Karpas-422 (cell line): ENCODE measurements around the gene LCN10. TPM values are rescaled to one million over a fixed set of nuclear protein-coding genes. Genes with fewer than 3 reads are reported as not detected.
"Not testable (repeated sequence)": the region's sequence is repeated elsewhere in the genome, so short reads cannot be mapped to it uniquely, and the experiment has no call there.

Experiments used
- DNase-seq: peaks from one replicate; pipeline ENCODE4 v3.0.0-alpha.2; 2015
- H2AFZ ChIP-seq: fragments of 200-600 bp; sonication (generic); 2 replicates; pipeline ENCODE4 v1.6.1; 2014; ENCODE audit warnings: antibody characterized with exemption, low read length, mixed read lengths
- H3K27ac ChIP-seq: fragments of 200-600 bp; sonication (generic); 2 replicates; pipeline ENCODE4 v1.5.1; 2014; ENCODE audit warnings: mild to moderate bottlenecking, low read length, moderate library complexity
- H3K27me3 ChIP-seq: fragments of 200-600 bp; sonication (generic); 2 replicates; pipeline ENCODE4 v1.6.1; 2014; ENCODE audit warnings: low read length, mixed read lengths
- H3K36me3 ChIP-seq: fragments of 200-600 bp; sonication (generic); 2 replicates; pipeline ENCODE4 v1.6.1; 2014; ENCODE audit warnings: low read length, mixed read lengths; ENCODE audit not compliant: insufficient read depth
- H3K4me1 ChIP-seq: fragments of 200-600 bp; sonication (generic); 2 replicates; pipeline ENCODE4 v1.6.1; 2014; ENCODE audit warnings: mild to moderate bottlenecking, low read length, mixed read lengths
- H3K4me2 ChIP-seq: fragments of 200-600 bp; sonication (generic); 2 replicates; pipeline ENCODE4 v1.6.1; 2014; ENCODE audit warnings: low read length, low read depth, mild to moderate bottlenecking; ENCODE audit not compliant: poor library complexity, severe bottlenecking
- H3K4me3 ChIP-seq: fragments of 200-600 bp; sonication (generic); 2 replicates; pipeline ENCODE4 v1.5.1; 2014; ENCODE audit warnings: mild to moderate bottlenecking, antibody characterized with exemption, low read length, mixed read lengths
- H3K79me2 ChIP-seq: fragments of 200-600 bp; sonication (generic); 2 replicates; pipeline ENCODE4 v1.6.1; 2014; ENCODE audit warnings: mild to moderate bottlenecking, low read length, mixed read lengths
- H3K9ac ChIP-seq: fragments of 200-600 bp; sonication (generic); 2 replicates; pipeline ENCODE4 v1.6.0; 2014; ENCODE audit warnings: low read length
- H3K9me2 ChIP-seq: fragments of 200-600 bp; sonication (generic), shearing (Covaris generic); replicated peaks from 2 replicates; pipeline ENCODE4 v1.6.0; 2014; ENCODE audit warnings: mild to moderate bottlenecking, low read length, moderate library complexity; ENCODE audit not compliant: insufficient read depth
- H3K9me3 ChIP-seq: fragments of 300-700, 200-600 bp; sonication (generic); 2 replicates; pipeline ENCODE4 v1.6.1; 2014; ENCODE audit warnings: low read length, mixed read lengths
- H4K20me1 ChIP-seq: fragments of 200-600 bp; sonication (generic); 2 replicates; pipeline ENCODE4 v1.6.1; 2014; ENCODE audit warnings: mild to moderate bottlenecking, antibody characterized with exemption, low read length, low read depth; ENCODE audit not compliant: insufficient read depth
- total RNA-seq: library from RNA; depleted of rRNA; stranded (reverse); fragments of >200 nt; shearing (Covaris generic); gene quantifications from 2 replicates; pipeline ENCODE4 v1.2.3, GENCODE V29; 2014; ENCODE audit warnings: low replicate concordance

The LCN10 gene
- total RNA-seq, 1 experiment from 2014 or later: not detected

DNA sequence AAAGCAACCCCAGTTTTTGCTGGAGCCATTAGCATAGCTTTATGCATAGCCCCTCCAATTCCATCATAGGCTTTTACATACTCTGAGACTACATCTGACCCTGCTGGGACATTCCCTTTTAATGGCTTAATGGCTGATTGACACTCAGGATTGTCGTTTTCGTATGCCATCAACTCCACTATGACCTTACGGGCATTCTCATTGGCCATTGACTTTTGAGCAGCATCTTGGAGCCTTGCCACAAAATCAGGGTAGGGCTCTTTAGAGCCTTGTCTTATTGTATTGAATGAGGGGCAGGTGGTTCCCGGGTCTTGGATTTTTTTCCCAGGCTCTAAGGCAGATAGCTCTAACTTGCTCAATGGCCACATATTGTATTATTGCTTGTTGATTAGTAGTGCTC, 44.2 kb upstream of the LCN10 start:
- not testable (repeated sequence) for H2AFZ ChIP-seq, H3K27ac ChIP-seq, DNase-seq, H3K9me2 ChIP-seq, H3K9ac ChIP-seq, H3K9me3 ChIP-seq, H3K4me2 ChIP-seq, H3K4me3 ChIP-seq, H3K79me2 ChIP-seq, H4K20me1 ChIP-seq, H3K27me3 ChIP-seq, H3K36me3 ChIP-seq
- H3K4me1 ChIP-seq: peaks cover 18% of the 10 kb centered on the region

DNA sequence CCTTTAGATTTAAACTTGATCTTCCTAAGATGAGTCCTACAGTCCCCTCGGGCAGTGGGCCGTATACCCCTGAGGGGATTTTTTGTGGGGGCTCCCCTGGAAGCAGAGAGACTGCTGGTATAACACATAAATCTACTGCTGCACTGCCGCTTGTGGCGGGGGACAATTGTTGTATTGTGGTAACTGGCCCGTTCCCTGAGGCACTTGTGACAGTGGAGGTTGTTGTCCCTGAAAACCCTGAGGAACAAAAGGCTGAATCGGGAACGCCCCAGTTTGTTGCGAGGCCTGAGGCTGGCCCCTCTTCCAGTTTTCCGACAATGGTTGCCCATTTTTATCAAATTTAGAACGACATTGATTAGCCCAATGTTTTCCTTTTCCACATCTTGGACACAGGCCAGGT, 43.7 kb upstream of the LCN10 start:
- Histone ChIP-seq H3K9me3 (no peaks in the 10 kb centered on the region), H3K27ac (no peak overlapping the region), H3K4me1 (peaks cover 13% of the 10 kb centered on the region), H3K4me2 (no peak overlapping the region), H3K79me2 (no peaks in the 10 kb centered on the region), H2AFZ (no peak overlapping the region), H3K4me3 (no peak overlapping the region), H3K9me2 (no peaks in the 10 kb centered on the region), H3K27me3 (no peaks in the 10 kb centered on the region), H3K9ac (no peak overlapping the region), H3K36me3 (no peaks in the 10 kb centered on the region), H4K20me1 (no peaks in the 10 kb centered on the region)
- DNase-seq: no peak

DNA sequence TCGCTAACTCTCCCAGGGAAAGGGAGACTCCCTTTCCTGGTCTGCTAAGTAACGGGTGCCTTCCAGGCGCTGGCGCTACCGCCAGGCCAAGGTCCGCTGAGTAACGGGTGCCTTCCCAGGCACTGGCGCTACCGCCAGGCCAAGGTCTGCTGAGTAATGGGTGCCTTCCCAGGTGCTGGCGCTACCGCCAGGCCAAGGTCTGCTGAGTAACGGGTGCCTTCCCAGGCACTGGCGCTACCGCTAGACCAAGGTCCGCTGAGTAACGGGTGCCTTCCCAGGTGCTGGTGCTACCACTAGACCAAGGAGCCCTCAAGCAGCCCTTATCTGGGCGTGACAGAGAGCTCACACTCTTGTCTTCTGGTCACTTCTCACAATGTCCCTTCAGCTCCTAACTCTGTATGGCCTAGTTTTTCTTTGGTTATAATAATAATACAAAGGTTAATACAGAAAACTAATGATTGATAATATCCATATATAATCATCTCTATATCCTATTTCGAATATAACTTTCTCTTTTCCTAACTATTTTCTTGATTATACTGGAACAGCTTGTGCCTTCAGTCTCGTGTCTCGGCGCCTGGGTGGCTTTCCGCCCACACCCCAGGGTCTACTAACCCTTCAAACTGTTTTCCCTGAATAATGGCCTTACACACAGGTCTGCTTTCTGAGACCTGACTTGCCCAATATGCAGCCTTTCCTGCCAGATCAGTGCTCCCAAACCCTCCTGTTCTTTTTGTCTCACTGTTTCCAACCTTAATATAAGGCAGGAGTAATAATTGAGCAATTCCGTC, 43.0 kb upstream of the LCN10 start:
- H3K4me3 ChIP-seq, H2AFZ ChIP-seq, H3K36me3 ChIP-seq, H3K27me3 ChIP-seq, H3K27ac ChIP-seq, H3K9ac ChIP-seq, H3K9me3 ChIP-seq, H3K9me2 ChIP-seq, H3K4me1 ChIP-seq, H4K20me1 ChIP-seq, H3K79me2 ChIP-seq, H3K4me2 ChIP-seq, DNase-seq: not testable (repeated sequence)

DNA sequence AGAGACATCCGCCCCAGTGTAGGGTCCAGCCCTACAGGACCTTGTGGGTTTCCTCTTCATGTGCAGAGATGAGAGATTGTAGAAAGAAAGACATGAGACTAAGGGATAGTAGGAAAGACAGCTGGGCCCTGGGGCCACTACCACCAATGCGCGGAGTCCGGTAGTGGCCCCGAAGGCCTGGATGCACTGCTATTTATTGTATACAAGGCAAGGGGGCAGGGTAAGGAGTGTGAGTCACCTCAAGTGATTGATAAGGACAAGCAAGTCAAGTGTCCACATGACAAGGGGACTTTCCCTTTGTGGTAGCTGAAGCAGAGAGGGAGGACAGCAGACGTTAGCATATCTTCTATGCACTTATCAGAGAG, 42.2 kb upstream of the LCN10 start:
- Histone ChIP-seq H3K9me2 (no peaks in the 10 kb centered on the region), H3K27me3 (no peaks in the 10 kb centered on the region), H3K4me2 (no peak overlapping the region)

DNA sequence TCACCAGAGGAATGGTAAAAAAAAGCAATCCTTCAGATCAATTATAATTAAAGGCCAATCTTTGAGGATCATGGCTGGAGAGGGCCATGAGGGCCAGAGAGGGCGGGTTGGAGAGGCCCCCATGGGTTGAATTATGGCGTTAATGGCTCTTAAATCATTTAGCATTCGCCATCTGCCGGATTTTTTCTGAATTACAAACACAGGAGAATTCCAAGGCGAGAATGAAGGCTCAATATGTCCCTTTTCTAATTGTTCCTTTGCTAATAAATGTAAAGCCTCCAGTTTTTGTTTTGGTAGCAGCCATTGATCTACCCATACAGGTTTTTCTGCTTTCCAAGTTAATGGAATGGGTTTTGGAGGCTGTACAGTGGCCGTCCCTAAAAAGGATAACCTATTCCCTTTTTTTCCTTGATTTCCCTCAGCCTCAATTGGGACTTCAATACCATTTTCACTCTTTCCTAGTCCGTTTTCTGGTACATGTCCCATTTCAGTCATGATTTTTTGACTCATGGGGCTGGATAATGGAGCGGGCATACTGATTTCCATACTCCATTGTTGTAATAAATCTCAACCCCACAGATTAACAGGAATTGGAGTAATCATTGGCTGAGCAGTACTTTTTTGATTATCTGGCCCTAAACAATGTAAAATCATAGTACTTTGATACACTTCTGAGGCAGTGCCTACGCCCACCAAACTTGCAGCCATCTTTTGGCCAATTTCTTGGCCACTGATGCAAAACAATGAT, 41.7 kb upstream of the LCN10 start:
- Histone ChIP-seq H2AFZ (no peak overlapping the region; the same call in 1 of the 2 replicates), H3K79me2 (no peaks in the 10 kb centered on the region), H3K27ac (no peak overlapping the region), H3K9me3 (no peaks in the 10 kb centered on the region), H3K9me2 (no peaks in the 10 kb centered on the region), H3K4me2 (no peak overlapping the region), H4K20me1 (no peaks in the 10 kb centered on the region), H3K9ac (no peak overlapping the region), H3K36me3 (no peaks in the 10 kb centered on the region), H3K4me3 (no peak overlapping the region), H3K27me3 (no peaks in the 10 kb centered on the region), H3K4me1 (peaks cover 3% of the 10 kb centered on the region)
- peak; percentile 80 for DNase-seq

More for the DNA sequence above, 42.2 kb upstream of the LCN10 start:
- no peak overlapping the region for H2AFZ ChIP-seq
- no peak overlapping the region for H3K9ac ChIP-seq
- H3K27ac ChIP-seq: no peak overlapping the region
- peaks cover 4% of the 10 kb centered on the region for H3K4me1 ChIP-seq
- no peaks in the 10 kb centered on the region for H4K20me1 ChIP-seq
- no peak for DNase-seq
- no peaks in the 10 kb centered on the region for H3K79me2 ChIP-seq
- H3K9me3 ChIP-seq: no peaks in the 10 kb centered on the region
- no peak overlapping the region for H3K4me3 ChIP-seq
- no peaks in the 10 kb centered on the region for H3K36me3 ChIP-seq

DNA sequence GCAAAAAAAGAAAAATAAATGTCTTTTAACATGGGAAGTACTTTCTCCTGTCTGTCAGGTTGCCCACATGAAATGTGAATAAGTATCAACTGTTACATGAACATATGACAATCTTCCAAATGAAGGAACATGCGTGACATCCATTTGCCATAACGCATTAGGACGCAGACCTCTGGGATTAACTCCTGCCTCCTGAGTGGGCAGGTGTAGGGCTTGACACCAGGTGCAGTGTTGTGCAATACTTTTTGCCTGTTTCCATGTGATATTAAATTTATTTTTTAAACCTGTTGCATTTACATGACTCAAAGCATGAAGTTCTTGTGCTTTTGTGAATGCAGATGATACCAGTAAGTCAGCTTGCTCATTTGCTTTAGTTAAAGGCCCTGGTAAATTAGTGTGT, 39.7 kb upstream of the LCN10 start:
- H3K9ac ChIP-seq: no peak overlapping the region
- no peaks in the 10 kb centered on the region for H3K27me3 ChIP-seq
- H3K4me1 ChIP-seq: no peaks in the 10 kb centered on the region; the same call in 1 of the 2 replicates
- H3K4me2 ChIP-seq: no peak overlapping the region
- DNase-seq: no peak
- H4K20me1 ChIP-seq: no peaks in the 10 kb centered on the region
- no peak overlapping the region for H3K4me3 ChIP-seq
- no peaks in the 10 kb centered on the region for H3K9me3 ChIP-seq
- no peaks in the 10 kb centered on the region for H3K79me2 ChIP-seq
- no peak overlapping the region for H3K27ac ChIP-seq
- H3K9me2 ChIP-seq: no peaks in the 10 kb centered on the region
- H3K36me3 ChIP-seq: no peaks in the 10 kb centered on the region
- no peak overlapping the region for H2AFZ ChIP-seq

DNA sequence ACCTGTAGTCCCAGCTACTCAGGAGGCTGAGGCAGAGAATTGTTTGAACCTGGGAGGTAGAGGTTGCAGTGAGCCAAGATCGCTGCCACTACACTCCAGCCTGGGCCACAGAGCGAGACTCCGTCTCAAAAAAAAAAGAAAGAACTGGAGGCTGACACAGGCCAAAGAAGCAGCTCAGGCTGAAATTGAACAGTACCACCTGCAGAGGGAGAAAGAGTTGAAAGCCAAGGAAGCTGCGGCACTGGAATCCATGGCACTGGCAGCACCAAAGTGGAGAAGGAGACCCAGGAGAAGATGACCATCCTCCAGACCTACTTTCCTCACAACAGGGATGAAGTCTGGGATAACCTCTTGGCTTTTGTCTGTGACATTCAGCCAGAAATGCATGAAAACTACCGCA, 37.1 kb upstream of the LCN10 start:
- Histone ChIP-seq H2AFZ (no peak overlapping the region), H3K36me3 (no peaks in the 10 kb centered on the region), H3K9me3 (no peaks in the 10 kb centered on the region), H3K4me1 (no peaks in the 10 kb centered on the region), H3K27ac (no peak overlapping the region), H3K79me2 (no peaks in the 10 kb centered on the region), H3K27me3 (no peaks in the 10 kb centered on the region), H4K20me1 (no peaks in the 10 kb centered on the region), H3K4me3 (no peak overlapping the region), H3K4me2 (no peak overlapping the region), H3K9me2 (no peaks in the 10 kb centered on the region), H3K9ac (no peak overlapping the region)
- no peak for DNase-seq

DNA sequence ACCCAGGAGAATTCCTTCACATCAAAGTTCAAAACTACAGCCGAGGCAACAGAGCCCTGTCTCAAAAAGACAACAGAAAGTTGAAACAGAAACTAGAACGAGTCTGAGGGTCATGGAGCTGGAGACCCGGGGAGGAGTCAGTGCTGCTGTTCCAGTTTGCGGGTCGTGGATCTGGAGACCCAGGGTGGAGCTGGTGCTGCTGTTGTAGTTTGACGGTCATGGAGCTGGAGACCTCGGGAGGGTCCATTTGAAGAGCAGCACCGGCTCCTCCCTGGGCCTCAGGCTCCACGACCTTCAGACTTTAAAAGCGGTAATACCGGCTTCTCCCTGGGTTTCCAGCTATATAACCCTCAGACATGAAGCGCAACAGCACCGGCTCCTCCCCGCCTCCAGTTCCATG, 34.6 kb upstream of the LCN10 start:
- Histone ChIP-seq H2AFZ (no peak overlapping the region), H3K4me2 (no peak overlapping the region), H3K36me3 (peaks cover 5% of the 10 kb centered on the region; the same call in 1 of the 2 replicates)

More for the DNA sequence above, 34.6 kb upstream of the LCN10 start:
- Histone ChIP-seq H3K9ac (no peak overlapping the region), H3K4me3 (no peak overlapping the region), H3K9me3 (no peaks in the 10 kb centered on the region), H3K27ac (no peak overlapping the region), H3K79me2 (no peaks in the 10 kb centered on the region), H3K27me3 (no peaks in the 10 kb centered on the region), H3K9me2 (no peaks in the 10 kb centered on the region), H3K4me1 (0 out of 2 replicates have a peak, but pooled peaks cover 3% of the 10 kb centered on the region), H4K20me1 (no peaks in the 10 kb centered on the region)
- DNase-seq: no peak
